ENCODE data around the gene AFF1.

AFF1 gene

DNA sequence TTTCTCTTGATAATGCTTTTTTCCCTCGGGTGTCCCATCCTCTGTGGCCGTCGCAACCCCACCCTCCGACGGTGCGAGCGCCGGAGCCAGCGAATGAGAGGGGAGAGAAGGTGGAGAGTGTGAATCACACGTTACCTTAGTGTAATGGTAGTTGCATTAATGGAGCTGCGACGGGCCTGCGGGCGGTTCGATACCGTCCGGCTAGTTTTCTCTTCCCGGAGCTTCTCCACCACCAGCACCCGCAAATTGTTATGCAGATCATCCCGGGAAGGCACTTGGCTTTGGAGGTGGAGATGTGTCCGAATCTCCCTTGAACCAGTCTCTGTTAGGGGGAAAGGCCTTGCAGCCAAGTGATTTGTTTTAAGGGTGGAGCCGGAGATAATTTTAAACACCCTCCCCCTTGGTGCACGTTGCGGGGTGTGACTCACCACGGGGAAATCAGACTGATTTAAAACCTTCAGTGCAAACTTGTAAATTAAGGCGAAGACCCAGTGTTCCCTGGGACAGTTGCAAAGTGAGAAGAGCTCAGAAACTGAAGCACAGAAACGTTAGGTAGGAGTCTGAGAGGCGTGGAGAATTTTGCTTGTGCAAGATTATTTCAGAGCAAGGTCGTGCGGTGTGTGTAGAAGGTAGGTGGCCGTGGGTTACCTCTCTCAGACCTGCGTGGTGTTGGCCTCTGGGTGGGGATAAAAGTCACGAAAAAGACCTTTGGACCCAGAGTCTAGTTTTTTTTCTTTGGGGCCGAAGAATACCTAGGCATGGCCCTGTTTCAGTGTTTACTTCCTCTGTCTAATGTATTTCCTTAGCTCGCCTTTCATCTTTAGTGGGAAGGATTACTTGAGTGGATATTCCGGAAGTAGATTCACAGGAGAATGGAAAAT lies 1.3 kb downstream of the AFF1 start:
- Mint-ChIP-seq H3K27ac (peak overlapping the region; percentile 91), H3K4me3 (peak overlapping the region; percentile 85), H3K27me3 (ENCODE audit: low read depth) (no peaks in the 10 kb centered on the region), H3K9me3 (no peaks in the 10 kb centered on the region), H3K4me1 (ENCODE audit: low read depth) (peaks cover 47% of the 10 kb centered on the region), H3K36me3 (ENCODE audit: low read depth) (peaks cover 5% of the 10 kb centered on the region)

DNA sequence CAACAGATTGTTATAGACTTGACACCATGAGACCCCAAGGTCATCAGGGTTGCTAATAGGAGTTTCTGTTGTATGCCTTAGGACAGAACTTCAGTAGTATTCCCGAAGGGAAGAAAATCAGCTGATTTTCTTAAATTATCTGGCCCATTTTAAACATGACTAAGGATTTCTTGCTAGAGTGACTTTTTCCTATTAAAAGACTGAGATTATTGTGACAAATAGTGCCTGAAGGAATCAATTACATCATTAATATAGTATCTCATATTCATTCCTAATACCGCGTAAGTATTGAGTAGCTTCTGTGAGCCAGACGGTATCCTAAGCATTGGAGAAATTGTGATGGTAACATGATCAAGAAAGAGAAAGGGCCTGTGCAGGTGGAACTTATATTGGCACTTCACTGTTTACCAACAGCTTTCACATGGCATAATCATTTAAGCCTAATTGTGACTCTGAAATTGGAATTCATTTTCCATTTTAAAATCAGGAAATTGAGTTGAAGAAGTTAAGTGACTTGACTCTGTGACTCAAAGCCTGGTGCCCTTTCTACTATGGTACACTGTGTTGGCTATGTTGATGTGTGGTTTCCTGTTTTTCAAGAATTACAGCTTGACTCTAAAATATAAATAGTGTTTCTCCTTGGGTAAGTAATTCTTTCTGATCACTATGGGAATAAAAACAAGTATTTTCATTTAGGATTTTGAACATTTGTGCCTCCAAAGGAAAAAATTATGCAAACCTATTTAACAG lies 4.1 kb downstream of the AFF1 start:
- Mint-ChIP-seq H3K9me3 (no peaks in the 10 kb centered on the region), H3K27ac (peak overlapping the region; percentile 82), H3K4me1 (ENCODE audit: low read depth) (peaks cover 54% of the 10 kb centered on the region), H3K27me3 (ENCODE audit: low read depth) (no peaks in the 10 kb centered on the region), H3K36me3 (ENCODE audit: low read depth) (peaks cover 8% of the 10 kb centered on the region), H3K4me3 (peak overlapping the region; percentile 54)

DNA sequence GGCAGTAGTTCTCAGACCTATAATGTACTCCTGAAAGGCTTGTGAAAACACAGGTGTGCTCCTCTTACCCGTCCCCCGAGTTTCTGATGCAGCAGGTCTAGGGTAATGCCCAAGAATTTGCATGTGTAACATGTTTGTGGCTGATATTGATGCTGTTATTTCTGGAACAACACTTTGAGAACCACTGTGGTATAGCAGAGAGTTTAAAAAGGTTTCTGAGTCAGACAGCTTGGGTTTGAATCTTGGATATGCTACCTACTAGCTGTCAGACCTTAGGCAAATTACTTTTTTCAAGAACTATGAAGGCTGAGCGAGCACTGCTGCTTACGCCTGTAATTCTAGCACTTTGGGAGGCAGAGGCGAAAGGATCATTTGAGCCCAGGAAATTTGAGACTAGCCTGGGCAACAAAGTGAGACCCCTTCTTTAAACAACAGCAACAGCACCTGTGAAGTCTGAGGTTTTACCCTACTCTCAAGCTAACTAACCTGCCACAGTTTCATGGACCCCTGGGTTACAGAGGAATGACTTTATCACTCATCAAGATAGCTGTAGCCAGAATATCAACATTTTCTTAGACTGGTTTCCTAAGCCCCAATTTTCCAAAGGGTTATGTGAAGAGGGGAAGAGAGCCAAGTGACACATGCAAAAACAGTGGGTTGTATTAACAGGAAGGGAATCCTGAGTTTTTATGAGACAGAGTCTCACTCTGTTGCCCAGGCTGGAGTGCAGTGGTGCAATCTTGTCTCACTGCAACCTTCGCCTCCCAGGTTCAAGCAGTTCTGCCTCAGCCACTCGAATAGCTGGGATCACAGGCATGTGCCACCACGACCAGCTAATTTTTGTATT lies 5.1 kb downstream of the AFF1 start:
- no peaks in the 10 kb centered on the region for H3K9me3 Mint-ChIP-seq
- H3K27ac Mint-ChIP-seq, result peak overlapping the region; percentile 82
- H3K36me3 Mint-ChIP-seq (ENCODE audit: low read depth), result peaks cover 8% of the 10 kb centered on the region
- H3K27me3 Mint-ChIP-seq (ENCODE audit: low read depth), result no peaks in the 10 kb centered on the region
- H3K4me3 Mint-ChIP-seq, result peak overlapping the region; percentile 54
- peaks cover 53% of the 10 kb centered on the region for H3K4me1 Mint-ChIP-seq (ENCODE audit: low read depth)

DNA sequence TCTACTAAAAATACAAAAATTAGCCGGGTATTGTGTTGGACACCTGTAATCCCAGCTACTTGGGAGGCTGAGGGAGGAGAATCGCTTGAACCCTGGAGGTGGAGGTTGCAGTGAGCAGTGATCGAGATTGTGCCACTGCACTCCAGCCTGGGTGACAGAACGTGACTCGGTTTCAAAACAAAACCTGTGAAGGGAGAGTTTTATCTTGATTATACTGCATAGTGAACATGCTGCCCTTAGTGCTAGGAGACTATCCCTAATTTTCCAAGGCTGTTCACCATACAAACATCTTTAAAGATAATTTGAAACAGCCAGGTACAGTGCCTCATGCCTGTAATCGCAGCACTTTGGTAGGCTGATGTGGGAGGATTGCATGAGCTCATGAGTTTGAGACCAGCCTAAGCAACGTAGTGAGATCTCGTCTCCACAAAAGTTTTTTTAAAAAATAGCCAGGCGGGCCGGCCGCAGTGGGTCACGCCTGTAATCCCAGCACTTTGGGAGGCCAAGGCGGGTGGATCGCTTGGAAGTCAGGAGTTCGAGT lies 6.2 kb downstream of the AFF1 start:
- Mint-ChIP-seq H3K27ac (no peak overlapping the region), H3K4me3 (no peak overlapping the region), H3K4me1 (ENCODE audit: low read depth) (peaks cover 51% of the 10 kb centered on the region)

DNA sequence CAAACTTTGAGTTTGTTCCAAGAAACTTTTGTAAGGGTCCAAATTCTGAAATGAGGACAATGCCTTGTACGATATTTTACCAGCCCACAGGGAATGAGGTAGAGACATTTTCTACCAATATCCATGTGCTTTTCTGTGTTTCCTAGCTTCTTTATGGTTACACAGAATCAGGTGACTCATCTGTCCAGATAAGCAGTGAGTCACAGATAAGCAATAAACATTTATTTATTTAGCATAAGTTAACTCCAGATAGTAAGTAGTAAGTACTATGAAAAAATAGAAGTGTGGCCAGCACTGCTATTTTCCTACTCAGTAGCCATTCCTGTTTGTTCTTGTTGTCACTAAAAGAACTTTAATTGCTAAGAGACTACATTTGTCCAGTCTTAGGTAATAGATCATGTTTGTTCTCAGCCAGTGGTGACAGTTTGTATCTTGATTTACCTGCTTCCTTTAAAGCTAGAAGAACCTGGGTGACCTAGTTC lies 7.4 kb downstream of the AFF1 start:
- H3K36me3 Mint-ChIP-seq (ENCODE audit: low read depth), result peaks cover 5% of the 10 kb centered on the region
- no peaks in the 10 kb centered on the region for H3K9me3 Mint-ChIP-seq
- no peak overlapping the region for H3K4me3 Mint-ChIP-seq
- H3K27ac Mint-ChIP-seq, result no peak overlapping the region
- no peaks in the 10 kb centered on the region for H3K27me3 Mint-ChIP-seq (ENCODE audit: low read depth)
- peaks cover 46% of the 10 kb centered on the region for H3K4me1 Mint-ChIP-seq (ENCODE audit: low read depth)

More for the DNA sequence above, 6.2 kb downstream of the AFF1 start:
- peaks cover 8% of the 10 kb centered on the region for H3K36me3 Mint-ChIP-seq (ENCODE audit: low read depth)
- no peaks in the 10 kb centered on the region for H3K27me3 Mint-ChIP-seq (ENCODE audit: low read depth)
- H3K9me3 Mint-ChIP-seq, result no peaks in the 10 kb centered on the region

DNA sequence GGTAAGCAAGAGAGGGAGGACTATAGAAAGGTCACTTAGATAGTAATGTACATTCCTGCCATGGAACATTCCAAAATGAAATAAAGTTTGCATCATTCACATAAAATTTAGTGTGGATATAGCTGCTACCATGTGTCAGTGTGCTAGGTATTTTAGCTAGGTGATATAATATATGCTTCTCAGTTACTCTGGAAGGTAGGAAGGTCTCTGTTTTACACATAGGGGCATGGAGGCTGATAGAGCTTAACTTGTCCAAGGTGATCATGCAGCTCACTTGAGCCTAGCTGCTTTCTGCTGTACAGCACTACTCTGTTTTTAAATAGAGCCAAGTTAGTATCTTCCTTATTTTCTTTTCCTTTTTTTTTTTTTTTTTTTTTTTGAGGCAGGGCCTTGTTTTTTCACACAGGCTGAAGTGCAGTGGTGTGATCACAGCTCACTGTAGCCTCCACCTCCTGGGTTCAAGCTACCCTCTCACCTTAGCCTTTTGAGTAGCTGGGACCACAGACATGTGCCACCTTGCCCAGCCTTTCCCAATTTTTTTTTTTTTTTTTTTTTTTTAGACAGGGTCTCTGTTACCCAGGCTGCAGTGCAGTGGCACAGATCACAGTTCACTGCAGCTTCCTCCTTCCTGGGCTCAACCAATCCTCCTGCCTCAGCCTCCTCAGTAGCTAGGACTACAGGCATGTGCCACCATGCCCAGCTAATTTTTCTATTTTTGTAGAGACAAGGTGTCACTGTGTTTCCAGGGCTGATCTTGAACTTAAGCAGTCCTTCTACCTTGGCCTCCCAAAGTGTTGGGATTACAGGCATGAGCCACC lies 10.4 kb downstream of the AFF1 start:
- peaks cover 6% of the 10 kb centered on the region for H3K36me3 Mint-ChIP-seq (ENCODE audit: low read depth)
- peaks cover 33% of the 10 kb centered on the region for H3K4me1 Mint-ChIP-seq (ENCODE audit: low read depth)
- H3K27ac Mint-ChIP-seq, result no peak overlapping the region
- H3K4me3 Mint-ChIP-seq, result no peak overlapping the region
- no peaks in the 10 kb centered on the region for H3K27me3 Mint-ChIP-seq (ENCODE audit: low read depth)
- no peaks in the 10 kb centered on the region for H3K9me3 Mint-ChIP-seq

DNA sequence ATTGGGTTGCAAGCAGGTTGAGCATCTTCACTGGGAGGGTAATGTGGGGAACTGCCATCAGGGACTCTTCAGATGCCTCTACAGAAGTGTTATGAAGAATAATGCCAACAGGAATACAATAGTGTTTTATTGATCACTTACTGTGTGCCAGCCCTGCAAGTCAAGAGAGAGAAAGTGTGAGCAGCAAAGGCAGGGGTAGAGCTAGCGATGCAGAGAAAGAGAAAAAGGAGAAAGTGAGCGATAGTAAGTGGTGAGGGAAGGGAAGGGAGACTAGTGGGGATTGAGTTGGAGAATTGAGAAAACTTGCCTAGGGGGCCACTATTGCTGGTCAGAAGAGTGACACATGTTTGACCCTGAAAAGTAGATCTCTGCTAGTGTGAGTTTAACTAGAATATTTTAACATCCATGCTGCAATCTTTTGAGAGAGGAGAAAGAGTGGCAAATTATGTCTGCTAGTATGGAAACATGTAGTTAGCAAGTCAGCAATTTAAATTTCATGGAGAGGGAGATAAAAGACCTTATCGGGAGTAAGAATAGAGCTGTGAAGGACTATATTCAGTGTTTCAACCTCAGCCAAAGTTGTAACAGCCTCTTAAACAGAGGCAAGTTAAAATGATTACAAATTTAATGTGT lies 12.2 kb downstream of the AFF1 start:
- H3K27me3 Mint-ChIP-seq (ENCODE audit: low read depth), result no peaks in the 10 kb centered on the region
- H3K27ac Mint-ChIP-seq, result no peak overlapping the region
- peaks cover 12% of the 10 kb centered on the region for H3K36me3 Mint-ChIP-seq (ENCODE audit: low read depth)
- H3K4me3 Mint-ChIP-seq, result no peak overlapping the region
- no peaks in the 10 kb centered on the region for H3K9me3 Mint-ChIP-seq
- H3K4me1 Mint-ChIP-seq (ENCODE audit: low read depth), result peaks cover 30% of the 10 kb centered on the region

DNA sequence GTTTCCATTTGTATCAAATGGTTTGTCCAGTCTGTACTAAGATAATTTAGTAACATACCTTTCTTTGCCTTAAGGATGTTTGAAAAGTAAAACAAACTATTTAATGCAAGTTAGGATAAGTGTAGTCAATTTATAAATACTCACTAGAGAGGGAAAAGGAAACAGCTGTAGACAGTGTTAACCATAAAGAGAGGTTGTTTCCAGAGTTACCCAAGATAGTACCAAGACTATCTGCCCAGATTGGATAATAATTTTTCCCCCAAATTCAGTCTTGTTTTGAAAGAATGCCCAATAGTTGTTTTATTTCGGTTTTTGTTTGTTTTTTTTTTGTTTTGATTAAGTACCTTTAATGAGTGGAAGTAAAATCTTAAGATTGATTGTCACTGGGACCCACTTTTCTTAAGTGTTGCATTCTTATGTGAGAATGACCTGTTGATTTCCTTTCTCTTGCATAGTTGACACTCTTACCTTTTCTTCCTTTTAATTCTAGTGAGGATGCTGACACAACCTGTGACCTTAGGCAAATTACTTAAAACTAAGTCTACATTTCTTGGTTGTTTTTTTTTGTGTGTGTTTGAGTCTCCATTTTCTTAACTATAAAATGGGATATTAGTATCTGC lies 12.8 kb downstream of the AFF1 start:
- H3K4me1 Mint-ChIP-seq (ENCODE audit: low read depth), result peaks cover 26% of the 10 kb centered on the region
- peaks cover 13% of the 10 kb centered on the region for H3K36me3 Mint-ChIP-seq (ENCODE audit: low read depth)
- no peak overlapping the region for H3K4me3 Mint-ChIP-seq
- H3K27me3 Mint-ChIP-seq (ENCODE audit: low read depth), result no peaks in the 10 kb centered on the region
- H3K27ac Mint-ChIP-seq, result no peak overlapping the region
- no peaks in the 10 kb centered on the region for H3K9me3 Mint-ChIP-seq

DNA sequence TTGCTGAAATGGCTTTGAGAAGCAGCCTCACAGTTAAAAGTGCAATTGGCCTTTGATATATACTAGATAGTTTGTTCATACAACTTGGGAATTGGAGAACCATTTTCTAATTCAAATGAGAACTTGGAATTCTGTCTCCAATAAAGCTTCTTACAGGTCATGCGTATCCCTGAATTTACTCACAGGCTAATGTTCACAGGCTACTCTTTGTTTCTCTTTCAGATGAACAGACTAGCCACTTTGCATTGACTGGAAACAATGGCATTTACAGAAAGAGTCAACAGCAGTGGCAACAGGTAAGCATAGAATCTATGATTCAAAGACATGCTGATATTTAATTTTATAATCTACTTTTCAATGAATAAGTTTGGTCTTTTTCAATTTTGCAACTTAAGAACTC lies 13.5 kb downstream of the AFF1 start:
- Mint-ChIP-seq H3K4me1 (ENCODE audit: low read depth) (peaks cover 22% of the 10 kb centered on the region), H3K36me3 (ENCODE audit: low read depth) (peaks cover 11% of the 10 kb centered on the region), H3K4me3 (no peak overlapping the region), H3K9me3 (no peaks in the 10 kb centered on the region), H3K27ac (no peak overlapping the region), H3K27me3 (ENCODE audit: low read depth) (no peaks in the 10 kb centered on the region)

DNA sequence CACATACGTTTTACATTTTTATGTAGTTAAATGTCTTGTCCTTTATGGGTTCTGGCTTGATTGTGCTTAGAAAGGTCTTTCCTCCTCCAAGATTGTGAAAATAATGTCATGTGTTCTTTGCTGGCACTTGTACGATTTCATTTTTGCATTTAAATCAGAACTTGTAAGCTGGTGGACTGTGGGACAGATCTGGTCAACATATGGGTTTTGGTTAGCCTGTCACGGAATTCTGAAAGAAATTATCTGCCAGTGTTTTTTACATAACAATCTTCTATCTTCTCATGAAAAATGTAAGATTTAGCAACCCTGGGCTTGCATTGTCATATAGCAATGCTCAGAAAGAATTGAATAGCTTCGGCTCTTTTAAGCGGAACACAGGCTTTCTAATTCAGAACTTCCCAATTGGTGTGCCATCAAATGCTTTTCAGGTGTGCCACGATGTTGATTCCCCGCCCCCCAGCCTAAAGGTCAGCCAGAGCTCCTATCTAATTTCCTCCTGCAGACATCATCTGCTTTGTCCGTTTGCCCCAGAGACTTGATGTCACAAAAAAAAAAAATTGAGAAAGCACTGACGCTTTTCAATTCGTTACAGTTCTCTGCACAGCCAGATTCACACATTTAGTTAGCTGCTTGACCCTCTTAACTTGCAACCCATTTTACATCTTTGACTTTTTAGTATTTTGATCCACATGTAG lies 16.2 kb downstream of the AFF1 start:
- peaks cover 18% of the 10 kb centered on the region for H3K4me1 Mint-ChIP-seq (ENCODE audit: low read depth)
- H3K4me3 Mint-ChIP-seq, result no peak overlapping the region
- no peaks in the 10 kb centered on the region for H3K9me3 Mint-ChIP-seq
- H3K27me3 Mint-ChIP-seq (ENCODE audit: low read depth), result no peaks in the 10 kb centered on the region
- peaks cover 17% of the 10 kb centered on the region for H3K36me3 Mint-ChIP-seq (ENCODE audit: low read depth)
- H3K27ac Mint-ChIP-seq, result no peak overlapping the region

DNA sequence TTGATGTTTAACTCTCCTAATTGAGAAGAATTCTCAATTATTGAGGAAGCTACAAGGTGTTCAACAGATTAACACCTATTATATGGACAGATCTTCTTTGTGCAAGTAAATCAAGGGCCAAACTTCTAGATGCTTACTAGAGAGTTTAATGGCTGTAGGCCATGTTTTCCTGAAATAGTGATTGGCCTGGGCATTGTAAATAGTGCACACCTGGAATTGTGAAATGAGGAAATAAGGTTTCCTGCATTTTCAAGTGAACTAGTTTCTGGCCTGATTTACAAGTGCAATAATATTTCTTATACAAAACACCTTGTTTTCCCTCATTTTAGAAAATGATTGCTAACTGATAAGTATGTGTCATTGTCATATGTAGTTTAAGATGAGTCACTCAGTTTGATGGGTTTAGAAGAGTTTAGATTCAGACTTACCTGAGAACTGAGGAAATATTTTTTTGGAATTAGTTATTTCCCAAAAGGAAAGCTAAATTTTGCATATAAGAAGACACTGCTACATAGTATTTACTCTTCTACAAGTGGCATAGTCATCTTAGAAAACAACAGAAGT lies 21.2 kb downstream of the AFF1 start:
- H3K9me3 Mint-ChIP-seq, result no peaks in the 10 kb centered on the region
- no peak overlapping the region for H3K27ac Mint-ChIP-seq
- H3K36me3 Mint-ChIP-seq (ENCODE audit: low read depth), result peaks cover 21% of the 10 kb centered on the region
- H3K4me3 Mint-ChIP-seq, result no peak overlapping the region
- peaks cover 15% of the 10 kb centered on the region for H3K4me1 Mint-ChIP-seq (ENCODE audit: low read depth)
- no peaks in the 10 kb centered on the region for H3K27me3 Mint-ChIP-seq (ENCODE audit: low read depth)

DNA sequence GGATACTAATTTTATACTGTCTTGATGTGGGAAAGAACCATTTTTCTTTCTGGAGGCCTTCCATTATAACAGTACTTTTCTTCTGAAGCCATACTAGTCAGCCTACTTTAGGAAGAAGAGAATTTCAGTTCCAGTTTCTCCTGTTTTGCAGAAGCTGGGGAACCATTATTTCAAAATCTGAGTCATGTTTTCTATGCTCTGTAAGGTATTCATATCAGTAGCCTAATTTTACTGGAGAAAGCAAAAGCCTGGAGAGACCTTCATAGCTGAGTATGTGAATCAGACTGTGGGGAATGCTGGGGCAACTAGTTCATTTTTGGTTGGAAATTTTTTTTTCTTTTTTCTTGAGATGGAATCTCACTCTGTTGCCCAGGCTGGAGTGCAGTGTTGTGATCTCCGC lies 22.4 kb downstream of the AFF1 start:
- Mint-ChIP-seq H3K4me1 (ENCODE audit: low read depth) (peaks cover 24% of the 10 kb centered on the region), H3K36me3 (ENCODE audit: low read depth) (peaks cover 17% of the 10 kb centered on the region), H3K27ac (no peak overlapping the region), H3K4me3 (no peak overlapping the region), H3K27me3 (ENCODE audit: low read depth) (no peaks in the 10 kb centered on the region), H3K9me3 (no peaks in the 10 kb centered on the region)

Measured in T-helper 1 cell treated with Interleukin-12 subunit alpha and Interleukin-12 subunit beta and Interleukin-4 antibody, amounts not matched to agents 30 μg/mL and 1 μg/mL, for 36 hours (primary cell).